GM10266 (cell line): Measurements from ENCODE around the gene CERT1.

Experiments
- DNase-seq: peaks from one replicate; pipeline ENCODE4 v3.0.0; 2012; ENCODE audit errors: extremely low spot score
- TF ChIP-seq, protein P1 (sequence below): IDR thresholded peaks from 2 replicates; pipeline ENCODE4 v1.5.1; 2012; ENCODE audit warnings: mild to moderate bottlenecking, low read depth; ENCODE audit not compliant: control insufficient read depth, insufficient read depth; ENCODE audit errors: missing control alignments

Gene CERT1

DNA sequence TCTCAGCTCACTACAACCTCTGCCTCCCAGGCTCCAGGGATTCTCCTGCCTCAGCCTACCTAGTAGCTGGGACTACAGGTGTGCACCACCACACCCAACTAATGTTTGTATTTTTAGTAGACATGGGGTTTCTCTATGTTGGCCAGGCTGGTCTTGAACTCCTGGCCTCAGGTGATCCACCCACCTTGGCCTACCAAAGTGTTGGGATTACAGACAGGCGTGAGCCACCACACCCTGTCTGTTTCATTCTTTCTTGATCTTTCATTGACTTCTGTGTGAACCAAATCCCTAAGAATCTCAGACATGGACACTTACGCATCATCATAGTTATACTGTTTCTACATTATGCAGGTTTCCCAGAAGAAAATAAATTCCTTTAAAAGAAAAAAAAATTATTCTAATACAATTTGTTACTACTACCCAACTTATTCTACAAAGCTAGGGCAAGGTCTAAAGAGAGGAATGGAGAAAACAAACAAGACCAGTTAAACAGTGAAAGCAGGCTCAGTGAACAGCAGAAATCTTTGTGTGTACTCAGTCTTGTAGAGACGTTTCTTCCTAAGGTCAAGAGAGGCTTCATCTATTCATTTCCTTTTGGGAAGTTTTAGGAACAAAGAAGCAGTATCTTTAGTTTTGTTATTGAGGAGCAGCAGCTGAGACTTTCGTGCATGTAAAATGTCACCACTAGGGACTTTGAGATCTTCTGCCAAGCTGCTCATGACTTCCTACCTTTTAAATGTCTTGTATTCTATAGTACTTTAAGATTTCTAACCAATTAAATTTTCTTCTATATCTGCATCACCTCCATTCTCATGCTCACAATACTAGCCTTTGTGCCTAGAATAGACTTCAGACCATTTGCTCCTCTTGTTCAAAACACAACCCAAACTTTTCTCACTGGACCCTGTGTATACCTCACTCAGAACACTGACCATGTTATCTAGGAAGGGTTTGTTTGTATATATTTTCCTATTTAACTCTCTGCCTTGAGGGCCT, 180.0 kb downstream of the CERT1 start:
- TF ChIP-seq, protein P1, sequence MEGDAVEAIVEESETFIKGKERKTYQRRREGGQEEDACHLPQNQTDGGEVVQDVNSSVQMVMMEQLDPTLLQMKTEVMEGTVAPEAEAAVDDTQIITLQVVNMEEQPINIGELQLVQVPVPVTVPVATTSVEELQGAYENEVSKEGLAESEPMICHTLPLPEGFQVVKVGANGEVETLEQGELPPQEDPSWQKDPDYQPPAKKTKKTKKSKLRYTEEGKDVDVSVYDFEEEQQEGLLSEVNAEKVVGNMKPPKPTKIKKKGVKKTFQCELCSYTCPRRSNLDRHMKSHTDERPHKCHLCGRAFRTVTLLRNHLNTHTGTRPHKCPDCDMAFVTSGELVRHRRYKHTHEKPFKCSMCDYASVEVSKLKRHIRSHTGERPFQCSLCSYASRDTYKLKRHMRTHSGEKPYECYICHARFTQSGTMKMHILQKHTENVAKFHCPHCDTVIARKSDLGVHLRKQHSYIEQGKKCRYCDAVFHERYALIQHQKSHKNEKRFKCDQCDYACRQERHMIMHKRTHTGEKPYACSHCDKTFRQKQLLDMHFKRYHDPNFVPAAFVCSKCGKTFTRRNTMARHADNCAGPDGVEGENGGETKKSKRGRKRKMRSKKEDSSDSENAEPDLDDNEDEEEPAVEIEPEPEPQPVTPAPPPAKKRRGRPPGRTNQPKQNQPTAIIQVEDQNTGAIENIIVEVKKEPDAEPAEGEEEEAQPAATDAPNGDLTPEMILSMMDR, result peak; percentile 5
- DNase-seq, result no peak

DNA sequence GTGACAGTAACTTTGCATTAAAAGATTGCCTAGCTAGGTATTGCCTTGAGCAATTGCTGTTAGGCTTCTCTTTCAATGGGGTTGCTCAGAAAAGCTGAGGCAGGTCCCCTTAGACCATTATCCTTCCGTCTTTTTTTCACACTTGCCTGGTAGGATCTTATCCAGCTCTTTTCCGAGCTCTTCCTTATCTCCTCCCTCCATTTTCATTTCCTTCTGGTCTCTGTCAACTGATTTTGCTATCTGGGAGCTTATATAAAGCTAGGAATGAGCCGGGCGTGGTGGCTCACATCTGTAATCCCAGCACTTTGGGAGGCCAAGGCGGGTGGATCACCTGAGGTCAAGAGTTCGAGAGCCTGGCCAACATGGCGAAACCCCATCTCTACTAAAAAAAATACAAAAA, 181.0 kb downstream of the CERT1 start:
- DNase-seq, result no peak
- TF ChIP-seq, protein P1, result no peak
